Measurements from ENCODE around the gene GNB5.
"Not testable (repeated sequence)": the region's sequence is repeated elsewhere in the genome, so short reads cannot be mapped to it uniquely, and the experiment has no call there.

Gene GNB5

DNA sequence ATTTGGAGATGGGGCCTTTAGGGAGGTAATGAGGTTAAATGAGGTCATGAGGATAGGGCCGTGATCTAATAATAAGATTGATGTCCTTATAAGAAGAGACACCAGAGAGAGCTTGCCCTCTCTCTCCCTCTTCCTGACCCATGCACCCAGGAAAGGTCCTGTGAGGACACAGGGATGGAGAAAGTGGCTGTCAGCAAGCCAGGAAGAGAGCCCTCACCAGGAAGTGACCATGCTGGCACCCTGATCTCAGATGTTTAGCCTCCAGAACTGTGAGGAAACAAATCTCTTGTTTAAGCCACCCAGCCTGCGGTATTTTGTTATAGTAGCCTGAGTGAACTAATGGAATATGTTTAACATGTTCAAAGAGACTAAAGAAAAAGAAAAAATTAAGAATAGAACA lies 15.3 kb upstream of the GNB5 start:
- DNase-seq (ENCODE audit: low spot score) = no peak

DNA sequence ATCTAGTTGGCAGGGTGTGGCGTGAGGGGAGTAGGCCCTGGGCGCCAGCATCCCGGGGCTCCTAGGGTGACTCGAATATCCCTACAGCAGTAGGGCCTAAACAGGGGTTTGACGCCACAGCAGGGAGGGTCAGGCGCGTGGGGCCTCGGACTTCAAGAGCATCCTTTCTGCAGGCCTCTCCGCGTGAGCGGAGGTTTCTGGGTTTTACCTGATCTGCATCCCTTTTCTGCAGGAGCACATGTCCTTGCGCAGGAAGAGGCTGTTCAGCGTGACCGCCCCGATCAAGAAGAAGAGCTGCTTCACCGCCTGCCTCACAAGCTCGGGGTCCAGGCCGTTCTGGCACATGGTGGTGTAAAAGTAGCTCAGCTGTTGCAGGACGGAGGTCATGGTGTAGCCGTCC lies 13.5 kb upstream of the GNB5 start:
- no peak for DNase-seq (ENCODE audit: low spot score)

DNA sequence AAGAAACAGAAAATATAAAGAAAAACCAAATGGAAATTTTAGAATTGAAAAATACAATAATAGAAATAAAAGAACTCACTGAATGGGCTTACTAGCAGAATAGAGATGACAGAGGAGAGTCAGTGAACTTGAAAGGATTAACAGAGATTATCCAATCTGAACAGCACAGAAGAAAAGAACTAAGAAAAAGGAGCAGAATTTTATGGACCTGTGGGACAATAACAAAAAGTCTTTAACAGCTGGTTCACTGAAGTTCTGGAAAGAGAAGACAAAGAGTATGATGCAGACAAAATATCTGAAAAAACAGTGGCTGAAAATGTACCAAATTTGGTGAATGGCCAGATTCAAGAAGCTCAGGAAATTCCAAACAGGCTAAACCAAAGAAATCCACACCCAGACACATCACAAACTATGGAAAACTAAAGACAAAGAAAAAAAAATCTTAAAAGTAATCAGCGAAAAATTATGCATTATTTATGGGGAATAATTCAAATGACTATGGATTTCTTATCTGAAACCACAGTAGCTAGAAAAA lies 9.7 kb upstream of the GNB5 start:
- DNase-seq (ENCODE audit: low spot score) = no peak

DNA sequence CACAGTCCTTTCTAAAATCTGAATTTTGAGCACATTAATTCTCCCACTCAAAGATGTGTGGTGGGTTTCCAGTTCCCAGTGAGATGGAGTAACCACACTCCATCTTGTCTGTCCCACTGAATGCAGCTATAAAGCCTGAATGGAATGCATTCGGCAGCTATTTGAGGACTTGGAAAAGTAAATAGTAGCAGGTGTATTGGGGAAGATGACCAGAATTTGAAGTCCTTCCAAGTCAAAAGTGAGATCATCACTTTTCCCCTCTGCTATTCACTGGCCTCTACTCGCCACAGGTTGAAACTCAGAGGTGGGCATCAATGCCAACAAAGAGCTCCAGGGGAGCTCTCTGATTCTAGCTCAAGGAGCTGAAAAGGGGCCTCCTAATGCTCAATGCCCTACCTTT lies 8.1 kb upstream of the GNB5 start:
- no peak for DNase-seq (ENCODE audit: low spot score)

DNA sequence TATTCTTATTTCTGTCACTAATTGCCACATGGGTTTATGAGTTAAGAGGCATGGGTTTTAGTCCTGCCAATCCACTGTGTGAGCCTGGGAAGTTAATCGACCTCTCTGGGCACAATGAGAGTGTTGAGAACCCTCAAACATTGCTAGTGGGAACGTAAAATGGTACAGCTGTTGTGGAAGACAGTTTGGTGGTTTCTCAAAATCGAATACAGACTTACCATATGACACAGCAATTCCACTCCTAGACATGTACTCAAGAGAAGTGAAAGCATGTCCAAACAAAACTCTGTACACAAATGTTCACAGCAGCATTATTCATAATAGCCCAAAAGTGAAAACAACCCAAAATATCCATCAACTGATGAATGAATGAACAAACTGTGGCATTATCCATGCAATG lies 5.7 kb upstream of the GNB5 start:
- no peak for DNase-seq (ENCODE audit: low spot score)

DNA sequence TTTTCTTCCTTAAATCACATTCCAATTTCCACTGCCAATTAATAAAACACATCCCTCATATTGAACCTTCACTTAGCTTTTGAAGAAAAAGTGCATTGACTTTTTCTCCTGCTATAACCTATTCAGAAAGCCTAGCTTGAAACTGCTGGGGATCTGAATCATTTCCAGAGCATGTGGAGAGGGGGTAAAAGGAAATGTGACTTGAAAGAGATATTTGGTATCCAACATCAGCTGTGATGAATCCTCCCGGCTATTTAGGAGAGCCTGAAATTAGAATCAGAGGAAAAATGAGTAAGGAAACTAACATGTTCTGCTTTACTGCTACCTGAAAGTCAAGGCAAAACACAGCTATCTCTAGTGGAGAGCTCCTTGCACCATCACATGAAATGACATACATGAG lies 2.6 kb upstream of the GNB5 start:
- DNase-seq (ENCODE audit: low spot score) = no peak

DNA sequence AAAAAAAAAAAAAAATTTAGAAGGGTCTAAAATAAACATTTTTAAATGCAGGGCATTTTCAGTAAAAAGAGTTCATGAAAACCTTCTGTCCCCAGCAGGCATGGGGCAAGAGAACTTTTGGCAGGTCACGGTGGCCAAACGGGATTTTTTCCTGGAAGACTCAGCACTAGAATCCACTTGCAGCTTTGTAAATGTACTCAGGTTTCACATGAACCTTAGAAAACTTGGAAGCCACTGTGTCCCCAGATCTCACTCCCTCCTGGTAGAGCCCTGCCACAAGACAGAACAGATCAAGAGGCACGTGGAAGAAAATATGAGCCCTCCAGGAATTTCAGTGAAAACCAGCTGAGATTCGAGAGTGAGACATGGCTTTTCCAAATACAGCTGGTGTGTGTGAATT lies 2.1 kb upstream of the GNB5 start:
- no peak for DNase-seq (ENCODE audit: low spot score)

DNA sequence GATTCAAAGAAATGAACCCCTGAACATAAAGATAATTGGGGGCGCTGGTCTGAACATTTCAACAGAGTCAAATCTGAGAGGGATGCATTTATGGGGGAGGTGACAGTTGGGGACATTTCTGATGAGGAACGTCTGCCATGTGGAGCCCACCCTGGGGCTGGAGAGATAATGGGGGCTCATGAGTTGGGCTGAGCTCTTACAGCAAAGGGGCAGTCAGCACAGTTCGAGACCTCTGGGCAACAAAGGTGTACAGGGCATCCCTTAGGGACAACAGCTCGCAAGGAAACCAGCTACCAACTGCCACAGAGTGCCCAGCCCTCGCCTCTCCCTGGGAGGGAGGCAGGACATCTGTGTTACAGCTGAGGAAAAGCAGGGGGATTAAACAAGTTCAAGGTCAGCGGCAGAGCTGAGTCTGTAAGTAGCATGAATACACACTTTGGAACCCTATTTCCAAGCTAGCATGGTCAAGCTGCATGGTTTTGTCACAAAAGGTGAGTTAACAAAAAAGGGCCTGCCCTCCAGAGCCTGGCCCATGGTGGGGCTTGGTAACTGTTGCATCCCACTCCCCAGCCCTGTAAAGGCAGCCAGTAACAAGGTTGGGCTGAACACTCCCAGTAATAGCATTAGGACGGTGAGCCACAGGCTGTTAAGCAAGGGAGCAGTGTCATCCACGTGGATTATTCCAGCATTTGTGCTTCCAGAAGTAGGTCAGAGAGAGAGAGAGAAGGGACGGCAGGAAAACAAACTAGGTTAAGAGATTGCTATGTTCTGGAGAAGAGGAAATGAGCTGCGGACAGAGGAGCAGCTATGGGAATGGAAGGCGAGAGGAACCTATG lies 4.3 kb downstream of the GNB5 start:
- no peak for DNase-seq (ENCODE audit: low spot score)

DNA sequence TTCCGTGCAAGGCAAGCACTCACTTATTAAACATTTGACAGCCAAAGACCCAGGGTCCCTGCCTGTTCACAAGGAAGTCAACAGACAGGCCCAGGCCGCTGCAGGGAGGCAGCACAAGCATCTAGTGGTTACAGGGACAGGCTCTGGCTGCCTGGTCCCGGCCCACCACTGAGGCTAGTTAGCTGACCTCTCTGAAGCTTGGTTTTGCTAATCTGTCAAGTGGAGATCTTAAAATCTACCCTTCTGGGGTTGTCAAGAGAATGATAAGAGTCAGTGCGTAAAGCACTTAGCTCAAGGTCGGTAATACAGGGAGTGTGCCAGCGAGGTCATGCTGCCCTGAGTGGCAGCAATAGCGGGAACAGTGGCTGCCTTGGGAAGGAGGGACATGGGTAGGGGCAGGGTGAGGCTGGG lies 6.0 kb downstream of the GNB5 start:
- no peak for DNase-seq (ENCODE audit: low spot score)

DNA sequence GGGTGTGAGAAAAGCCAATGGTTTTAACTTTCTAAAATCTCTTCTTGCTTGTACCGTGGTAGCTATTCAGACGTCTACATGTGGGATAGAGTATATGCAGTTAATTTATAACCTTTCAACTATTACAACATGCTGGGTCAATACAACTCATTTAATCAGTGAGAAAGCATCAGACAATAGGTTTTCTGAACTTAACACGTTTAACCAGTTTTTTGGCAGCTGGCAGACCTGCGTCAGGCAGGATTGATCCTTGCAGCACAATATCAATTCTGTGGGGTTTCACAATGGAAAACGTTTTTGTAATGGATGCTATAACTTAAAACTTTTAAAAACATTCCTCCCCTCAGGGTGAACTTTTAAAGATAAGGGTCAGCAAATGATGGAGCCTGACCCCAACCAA lies 6.5 kb downstream of the GNB5 start:
- DNase-seq (ENCODE audit: low spot score) = no peak

DNA sequence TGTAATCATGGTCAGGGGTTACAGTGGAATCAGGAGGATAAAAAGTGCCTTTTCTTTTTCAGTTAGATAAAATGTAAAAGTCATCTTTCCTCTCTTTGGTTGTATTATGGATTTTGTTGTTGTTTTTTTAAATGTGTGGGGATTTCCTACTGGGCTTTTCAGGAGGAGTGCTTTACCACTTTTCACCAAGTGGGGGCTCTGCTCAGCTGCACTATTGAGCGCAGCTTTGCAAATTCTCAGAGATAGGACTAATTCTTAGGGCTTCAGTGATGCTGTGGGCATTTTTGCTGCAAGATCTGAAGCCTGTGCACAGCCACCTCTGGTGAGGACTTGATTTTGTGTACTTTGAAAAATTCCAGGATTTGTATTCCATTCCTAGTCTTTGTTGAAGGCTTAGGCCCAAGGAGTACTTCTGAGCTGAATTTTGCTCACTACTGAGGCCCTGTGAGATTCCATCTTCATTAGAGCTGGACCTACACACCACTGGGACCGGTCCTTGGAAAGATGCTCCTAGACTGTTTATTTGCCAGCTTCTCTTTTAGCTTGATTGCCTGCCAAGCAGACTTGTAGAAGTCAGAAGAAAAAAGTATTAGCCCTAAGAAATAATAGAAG lies 7.5 kb downstream of the GNB5 start:
- peak; percentile 58 for DNase-seq (ENCODE audit: low spot score)

DNA sequence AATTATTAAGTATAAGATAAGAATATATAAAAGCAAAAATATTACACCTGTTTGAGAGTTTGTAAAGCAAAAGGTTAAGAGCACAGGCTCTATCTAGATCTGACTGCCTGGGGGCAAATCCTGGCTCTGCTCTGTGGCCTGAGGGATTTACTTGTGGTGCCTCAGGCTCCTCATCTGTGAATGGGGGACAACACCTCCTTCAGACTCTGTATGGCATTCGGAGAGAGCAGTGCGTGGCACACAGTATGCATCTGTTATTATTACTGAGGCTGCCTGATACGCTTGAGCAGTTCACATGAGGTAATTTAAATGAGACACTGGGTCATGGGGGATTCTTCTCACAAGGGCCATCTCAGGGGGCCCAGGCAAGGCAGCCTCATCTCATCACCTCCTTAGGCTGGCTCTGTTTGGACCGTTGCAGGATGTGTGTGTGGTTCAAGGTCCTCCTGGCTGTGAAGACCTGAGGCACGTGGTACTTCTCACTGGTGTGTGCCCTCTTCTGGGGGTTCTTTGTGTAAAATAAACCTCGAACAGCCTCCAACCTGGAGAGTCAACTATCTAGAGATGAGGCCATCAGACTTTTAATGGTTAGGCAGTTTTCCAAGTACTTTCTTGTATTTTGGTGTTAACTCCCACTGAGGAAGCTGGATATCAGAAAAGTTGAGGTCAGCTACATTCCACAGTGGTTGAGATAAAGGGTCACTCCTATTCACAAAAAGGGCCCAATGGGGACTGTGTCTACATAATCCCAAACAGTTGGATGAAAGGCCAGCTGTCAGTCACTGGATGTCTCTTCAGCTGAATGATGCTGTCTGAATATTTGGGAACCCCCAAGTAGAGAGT lies 9.0 kb downstream of the GNB5 start:
- DNase-seq (ENCODE audit: low spot score) = no peak

DNA sequence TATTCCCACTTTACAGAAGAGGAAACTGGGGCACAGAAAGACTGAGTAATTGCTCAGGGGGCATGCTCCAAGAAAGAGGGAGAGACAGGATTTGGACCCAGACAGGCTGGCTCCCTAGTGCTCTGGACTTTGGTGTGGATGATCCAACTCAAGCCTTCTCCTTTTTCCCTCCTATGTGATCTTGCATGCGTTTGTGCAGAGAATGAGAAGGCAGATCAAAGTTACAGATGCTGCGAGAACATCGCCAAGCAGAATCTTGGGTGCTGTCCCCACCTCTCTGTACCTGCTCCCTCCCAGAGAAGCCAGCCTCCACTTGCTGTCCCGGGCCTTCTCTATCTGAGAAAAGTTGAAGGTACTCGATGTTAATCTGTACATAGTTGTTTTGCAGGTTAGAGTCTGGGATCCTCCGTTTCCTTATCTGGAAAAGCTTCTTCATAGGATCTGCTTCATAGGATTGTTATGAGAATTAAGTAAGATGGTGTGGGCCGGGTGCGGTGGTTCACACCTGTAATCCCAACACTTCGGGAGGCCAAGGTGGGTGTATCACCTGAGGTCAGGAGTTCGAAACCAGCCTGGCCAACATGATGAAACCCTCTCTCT lies 10.2 kb downstream of the GNB5 start:
- no peak for DNase-seq (ENCODE audit: low spot score)

DNA sequence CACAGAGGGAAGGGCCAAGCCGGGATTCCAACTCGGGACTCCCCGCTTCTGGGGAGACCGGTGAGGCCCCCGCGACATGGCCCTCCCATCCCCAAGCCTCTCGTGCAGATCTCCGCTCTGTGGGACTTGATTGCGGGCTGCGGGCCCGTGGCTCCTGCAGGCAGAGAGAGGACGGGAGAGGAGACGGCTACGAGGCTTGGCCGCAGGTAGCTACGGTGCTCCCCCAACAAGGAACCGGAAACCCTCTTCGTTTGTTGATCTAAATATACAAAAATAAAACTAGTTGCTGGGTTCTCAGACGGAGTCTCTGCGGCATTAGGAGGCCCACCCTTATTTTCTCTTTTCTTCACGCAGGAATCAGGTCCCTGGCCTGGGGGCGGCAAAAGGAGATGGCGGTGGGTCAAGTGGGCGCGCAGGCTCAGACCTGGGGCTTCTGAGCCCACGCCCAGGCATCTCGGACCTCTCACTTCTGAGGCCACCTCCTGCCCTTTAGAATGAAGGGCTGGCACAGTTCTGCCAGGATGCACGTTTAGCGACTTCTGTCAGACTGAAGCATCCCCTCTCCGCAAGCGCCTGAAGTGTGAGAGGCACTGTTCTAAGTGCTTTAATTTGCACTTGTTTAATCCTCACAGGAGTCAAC lies 10.9 kb downstream of the GNB5 start:
- no peak for DNase-seq (ENCODE audit: low spot score)

DNA sequence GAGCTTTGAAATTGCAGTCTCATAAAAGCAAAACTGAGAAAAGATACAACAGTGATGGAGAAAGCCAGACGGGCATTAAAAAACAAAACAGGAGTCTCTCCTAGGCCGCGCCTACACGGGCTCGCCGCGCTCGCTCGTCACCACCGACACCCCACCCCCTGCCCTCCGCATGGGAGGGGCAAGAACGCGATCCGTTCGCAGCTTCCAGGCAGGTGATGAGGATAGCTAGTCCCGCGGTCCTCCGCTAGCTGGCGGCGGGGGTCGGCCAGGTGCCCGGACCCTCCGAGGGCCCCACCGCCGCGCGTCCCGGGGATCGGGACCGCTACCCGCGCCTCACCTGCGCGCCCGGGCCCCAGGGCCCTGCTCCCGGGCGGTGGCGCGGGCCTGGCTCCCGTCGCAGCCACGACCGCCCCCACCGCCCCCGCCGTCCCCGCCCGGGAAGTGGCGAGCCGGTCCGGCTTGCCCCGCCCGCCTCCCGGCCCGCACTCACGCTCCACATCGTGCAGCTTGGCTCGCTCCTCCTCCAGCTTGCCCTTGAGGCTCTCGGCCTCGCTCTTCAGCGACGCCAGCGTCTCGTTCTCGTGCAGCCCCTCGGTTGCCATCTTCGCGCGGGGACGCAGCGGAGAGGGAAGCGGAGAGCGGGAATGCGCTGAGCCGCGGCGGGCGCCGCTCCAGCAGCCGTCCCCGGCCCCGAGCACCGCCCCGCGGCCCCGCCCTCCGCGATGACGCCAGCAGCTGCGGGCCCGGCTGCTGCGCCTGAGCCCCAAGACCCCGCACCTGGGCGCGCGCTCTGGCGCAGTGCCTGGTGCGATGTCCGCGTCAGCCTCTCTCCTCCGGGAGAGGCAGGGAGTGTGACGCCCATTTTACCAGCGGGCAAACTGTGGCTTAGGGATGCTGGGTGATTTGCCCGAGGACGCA lies 11.7 kb downstream of the GNB5 start:
- DNase-seq (ENCODE audit: low spot score) = peak; percentile 96

DNA sequence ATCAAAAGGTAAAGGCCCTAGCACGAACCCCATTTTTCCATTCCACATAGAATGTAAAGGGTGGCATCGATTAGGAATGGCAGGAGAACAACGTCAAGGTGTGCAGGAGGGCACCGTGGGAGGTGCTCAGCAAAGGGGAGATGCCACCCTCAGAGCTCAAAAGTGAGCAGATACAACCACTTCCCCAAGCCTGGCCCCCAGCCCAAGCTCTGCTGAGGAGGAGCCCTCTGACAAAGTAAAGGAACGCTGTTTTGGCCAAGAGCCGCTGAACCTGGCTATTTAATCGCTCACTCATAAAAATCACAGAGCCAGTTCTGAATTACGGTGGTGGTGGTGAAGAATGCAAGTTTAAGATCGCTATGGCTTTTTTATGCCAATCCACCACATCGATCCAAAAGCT lies 12.4 kb downstream of the GNB5 start:
- DNase-seq (ENCODE audit: low spot score) = no peak

DNA sequence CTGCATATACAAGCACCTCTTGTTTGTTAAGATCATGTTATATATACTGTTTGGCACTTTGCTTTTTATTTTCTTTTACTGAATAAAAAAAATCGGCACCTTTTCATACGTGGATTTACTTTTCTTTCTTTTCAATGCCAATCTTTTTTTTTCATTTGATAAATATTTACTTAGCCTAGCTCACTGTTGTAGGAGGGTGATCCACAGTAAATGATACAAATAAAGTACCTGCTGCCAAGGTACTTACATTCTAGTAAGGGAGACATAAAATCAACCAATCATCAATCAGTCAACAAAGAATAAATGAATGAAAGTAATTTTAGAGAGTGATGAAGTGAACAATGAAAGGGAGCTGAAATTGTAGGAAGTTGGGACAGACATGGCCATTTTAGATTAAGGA lies 18.3 kb downstream of the GNB5 start:
- DNase-seq (ENCODE audit: low spot score) = no peak

DNA sequence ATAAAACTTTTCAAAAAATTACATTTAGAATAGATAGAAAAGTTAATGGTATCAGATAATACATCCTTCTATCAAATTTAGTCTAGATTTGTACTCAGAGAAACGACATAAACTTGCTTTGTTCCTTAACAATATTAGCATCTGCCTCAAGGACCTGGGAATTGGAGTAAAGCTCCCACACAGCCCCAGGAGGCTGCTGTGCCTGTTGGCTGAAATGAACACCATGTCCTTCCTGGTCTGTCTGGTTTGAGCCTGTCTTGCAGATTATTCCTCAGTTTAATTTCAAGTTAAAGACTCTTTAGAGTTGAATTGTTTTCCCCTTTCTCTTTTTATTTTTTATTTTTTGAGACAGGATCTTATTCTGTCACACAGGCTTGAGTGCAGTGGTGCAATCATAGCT lies 19.4 kb downstream of the GNB5 start:
- DNase-seq (ENCODE audit: low spot score) = no peak

DNA sequence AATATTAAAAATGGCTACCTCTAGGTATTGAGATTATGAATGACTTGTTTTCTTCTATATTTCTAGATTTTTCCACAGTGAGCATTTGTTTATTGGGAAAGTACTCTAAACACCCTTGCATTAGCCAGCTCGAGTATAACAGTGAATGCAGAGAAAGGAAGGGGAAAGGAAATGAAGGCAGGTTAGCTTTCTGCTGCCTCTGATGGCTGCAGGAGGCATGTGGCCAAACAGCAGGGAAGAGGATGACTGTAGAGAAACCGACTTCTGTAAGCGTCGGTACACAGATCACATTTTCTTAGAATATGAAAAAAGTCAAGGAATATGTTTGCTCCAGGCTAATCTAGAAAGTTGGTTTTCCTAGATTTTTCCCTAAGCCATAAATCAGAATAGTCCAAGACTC lies 19.8 kb downstream of the GNB5 start:
- no peak for DNase-seq (ENCODE audit: low spot score)

DNA sequence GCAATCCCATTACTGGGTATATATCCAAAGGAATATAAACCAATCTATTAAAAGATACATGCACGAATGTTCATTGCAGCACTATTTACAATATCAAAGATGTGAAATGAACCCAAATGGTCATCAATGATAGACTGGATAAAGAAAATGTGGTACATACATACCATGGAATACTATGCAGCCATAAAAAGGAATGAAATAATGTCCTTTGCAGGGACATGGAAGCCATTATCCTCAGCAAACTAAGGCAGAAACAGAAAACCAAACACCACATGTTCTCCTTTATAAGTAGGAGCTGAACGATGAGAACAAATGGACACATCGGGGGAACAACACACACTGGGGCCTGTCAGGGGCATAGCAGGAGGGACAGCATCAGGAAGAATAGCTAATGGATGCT lies 21.0 kb downstream of the GNB5 start:
- DNase-seq (ENCODE audit: low spot score) = not testable (repeated sequence)

Data from D341Med (cell line).